PC-3 (cell line): ENCODE data around the gene TRIAP1.

ENCODE experiments used
- EZH2phosphoT487 ChIP-seq: fragments of 300-600 bp; sonication (generic); IDR thresholded peaks from 2 replicates; pipeline ENCODE4 v1.6.1; 2018; ENCODE audit warnings: mild to moderate bottlenecking, antibody characterized with exemption, low read length, borderline replicate concordance
- TF ChIP-seq, protein P1 (sequence below): fragments of 300-600 bp; sonication (generic); conservative IDR thresholded peaks from 2 replicates; pipeline ENCODE4 v1.5.1; 2017; ENCODE audit warnings: antibody characterized with exemption, low read depth, mild to moderate bottlenecking, low read length

DNA sequence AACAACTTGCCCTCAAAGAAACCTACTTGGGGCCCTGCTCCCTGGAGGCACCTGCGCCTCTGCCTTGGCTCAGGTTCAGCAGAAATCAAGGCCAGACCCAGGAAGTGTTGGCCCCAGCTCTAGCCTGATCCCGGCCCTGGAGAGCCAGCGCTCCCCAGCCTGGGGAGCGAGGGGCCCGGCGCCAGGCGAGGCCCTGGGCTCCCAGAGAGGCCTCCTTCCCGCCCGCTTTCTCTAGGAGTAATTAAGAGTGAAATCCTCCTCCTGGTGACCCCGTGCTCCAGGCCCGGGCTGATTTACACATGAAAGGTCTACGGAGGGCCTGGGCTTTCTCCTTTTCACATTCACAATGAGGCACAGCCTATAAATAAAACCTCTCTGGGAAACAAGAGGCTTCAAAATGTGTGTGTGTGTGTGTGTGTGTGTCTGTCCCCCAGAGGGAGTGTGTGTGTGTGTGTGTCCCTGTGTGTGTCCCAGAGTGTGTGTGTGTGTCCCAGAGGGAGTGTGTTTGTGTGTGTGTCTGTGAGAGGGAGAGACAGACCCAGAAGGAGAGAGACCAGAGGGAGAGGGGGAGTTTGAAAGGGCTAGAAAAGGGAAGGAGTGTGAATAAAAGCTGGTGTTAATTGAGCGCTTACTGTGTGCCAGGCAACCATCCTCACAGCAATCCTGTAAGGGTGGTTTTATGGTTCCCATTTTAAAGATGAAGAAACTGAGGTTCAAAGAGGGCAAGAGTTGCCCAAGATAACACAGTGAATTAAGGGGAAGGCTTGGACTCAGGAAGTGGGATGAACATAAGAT is 32.1 kb downstream of the TRIAP1 start:
- TF ChIP-seq, protein P1, sequence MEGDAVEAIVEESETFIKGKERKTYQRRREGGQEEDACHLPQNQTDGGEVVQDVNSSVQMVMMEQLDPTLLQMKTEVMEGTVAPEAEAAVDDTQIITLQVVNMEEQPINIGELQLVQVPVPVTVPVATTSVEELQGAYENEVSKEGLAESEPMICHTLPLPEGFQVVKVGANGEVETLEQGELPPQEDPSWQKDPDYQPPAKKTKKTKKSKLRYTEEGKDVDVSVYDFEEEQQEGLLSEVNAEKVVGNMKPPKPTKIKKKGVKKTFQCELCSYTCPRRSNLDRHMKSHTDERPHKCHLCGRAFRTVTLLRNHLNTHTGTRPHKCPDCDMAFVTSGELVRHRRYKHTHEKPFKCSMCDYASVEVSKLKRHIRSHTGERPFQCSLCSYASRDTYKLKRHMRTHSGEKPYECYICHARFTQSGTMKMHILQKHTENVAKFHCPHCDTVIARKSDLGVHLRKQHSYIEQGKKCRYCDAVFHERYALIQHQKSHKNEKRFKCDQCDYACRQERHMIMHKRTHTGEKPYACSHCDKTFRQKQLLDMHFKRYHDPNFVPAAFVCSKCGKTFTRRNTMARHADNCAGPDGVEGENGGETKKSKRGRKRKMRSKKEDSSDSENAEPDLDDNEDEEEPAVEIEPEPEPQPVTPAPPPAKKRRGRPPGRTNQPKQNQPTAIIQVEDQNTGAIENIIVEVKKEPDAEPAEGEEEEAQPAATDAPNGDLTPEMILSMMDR: no peak
- TF ChIP-seq EZH2phosphoT487: no peak
